ENCODE results near the gene MAP1B.

Gene MAP1B

GRCh38 chr5:72125941-72126620, 18.8 kb downstream of the MAP1B start:
- Histone ChIP-seq H2AFZ (ENCODE audit: low read length) (no peak overlapping the region), H3K9me2 (replicated peaks; ENCODE audit: insufficient read depth, low read length) (no peaks in the 10 kb centered on the region), H4K20me1 (ENCODE audit: insufficient read depth, low read length) (no peaks in the 10 kb centered on the region), H3F3A (ENCODE audit: insufficient read depth, low read length) (no peaks in the 10 kb centered on the region), H3K9ac (ENCODE audit: low read length) (no peak overlapping the region), H3K4me3 (ENCODE audit: low read length) (no peak overlapping the region), H3K79me2 (ENCODE audit: low read length) (no peaks in the 10 kb centered on the region), H3K4me2 (ENCODE audit: low read depth, low read length) (no peak overlapping the region), H3K9me3 (replicated peaks; ENCODE audit: insufficient read depth, low read length) (no peaks in the 10 kb centered on the region), H3K4me1 (ENCODE audit: low read length) (no peaks in the 10 kb centered on the region), H3K36me3 (replicated peaks; ENCODE audit: insufficient read depth, low read length) (no peaks in the 10 kb centered on the region), H3K27me3 (replicated peaks; ENCODE audit: insufficient read depth, low read length) (no peaks in the 10 kb centered on the region), H3K27ac (ENCODE audit: low read length) (no peak overlapping the region)
- TF ChIP-seq CTCF (IDR thresholded peaks at IDR 0.05; ENCODE audit: low read length) (no peak), EZH2 (optimal IDR thresholded peaks at IDR 0.05; ENCODE audit: low read depth, low read length) (no peak), EZH2phosphoT487 (IDR thresholded peaks at IDR 0.05; ENCODE audit: low read length) (no peak)
- no peak for DNase-seq

DNA sequence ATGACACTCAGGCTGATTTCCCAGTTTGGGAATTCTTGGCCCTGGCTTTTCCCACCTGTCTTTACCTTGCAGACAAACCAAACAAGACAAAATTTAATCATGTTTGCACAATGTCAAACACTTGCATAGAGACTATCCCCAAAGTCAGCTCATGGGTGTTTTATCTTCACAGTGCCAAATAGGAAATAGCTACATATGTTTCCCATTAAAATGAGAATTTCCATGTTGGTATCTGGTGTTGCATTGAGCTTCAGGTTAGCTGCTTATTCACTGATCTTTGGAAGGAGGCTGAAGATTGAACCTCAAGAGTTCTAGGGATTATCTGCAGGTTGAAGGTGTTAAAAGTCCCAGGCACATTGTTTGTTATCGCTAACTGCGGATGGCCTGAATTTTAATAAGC, 19.5 kb downstream of the MAP1B start:
- H3K4me2 ChIP-seq (ENCODE audit: low read depth, low read length): no peak overlapping the region
- no peaks in the 10 kb centered on the region for H3F3A ChIP-seq (ENCODE audit: insufficient read depth, low read length)
- H2AFZ ChIP-seq (ENCODE audit: low read length): no peak overlapping the region
- H3K4me1 ChIP-seq (ENCODE audit: low read length): no peaks in the 10 kb centered on the region
- H3K27me3 ChIP-seq (replicated peaks; ENCODE audit: insufficient read depth, low read length): no peaks in the 10 kb centered on the region
- H3K4me3 ChIP-seq (ENCODE audit: low read length): no peak overlapping the region
- TF ChIP-seq CTCF (IDR thresholded peaks at IDR 0.05; ENCODE audit: low read length) (no peak), EZH2 (optimal IDR thresholded peaks at IDR 0.05; ENCODE audit: low read depth, low read length) (no peak), EZH2phosphoT487 (IDR thresholded peaks at IDR 0.05; ENCODE audit: low read length) (no peak)
- H3K9ac ChIP-seq (ENCODE audit: low read length): no peak overlapping the region
- no peaks in the 10 kb centered on the region for H3K36me3 ChIP-seq (replicated peaks; ENCODE audit: insufficient read depth, low read length)
- H3K9me2 ChIP-seq (replicated peaks; ENCODE audit: insufficient read depth, low read length): no peaks in the 10 kb centered on the region
- H4K20me1 ChIP-seq (ENCODE audit: insufficient read depth, low read length): no peaks in the 10 kb centered on the region
- no peaks in the 10 kb centered on the region for H3K79me2 ChIP-seq (ENCODE audit: low read length)
- DNase-seq: no peak
- no peak overlapping the region for H3K27ac ChIP-seq (ENCODE audit: low read length)
- no peaks in the 10 kb centered on the region for H3K9me3 ChIP-seq (replicated peaks; ENCODE audit: insufficient read depth, low read length)

DNA sequence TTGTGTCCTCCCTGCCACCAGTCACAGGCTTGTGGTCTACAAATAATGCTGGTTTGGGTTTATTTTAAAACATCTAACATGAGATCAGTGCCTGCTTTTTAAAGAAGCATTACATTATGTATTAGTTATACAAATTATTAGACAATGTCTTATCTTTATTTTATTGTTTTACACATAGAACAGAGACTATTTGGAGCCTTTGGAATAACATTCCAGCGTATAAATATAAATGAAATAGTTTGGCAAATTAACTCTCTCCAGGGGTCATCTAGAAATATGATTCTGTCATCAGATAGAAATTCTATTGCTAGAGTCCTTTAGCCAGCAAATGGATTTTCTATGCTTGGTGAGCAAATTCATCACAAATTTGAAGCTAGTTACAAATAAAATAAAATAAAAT, 22.4 kb downstream of the MAP1B start:
- no peaks in the 10 kb centered on the region for H3K79me2 ChIP-seq (ENCODE audit: low read length)
- no peak overlapping the region for H3K27ac ChIP-seq (ENCODE audit: low read length)
- H3F3A ChIP-seq (ENCODE audit: insufficient read depth, low read length): no peaks in the 10 kb centered on the region
- H2AFZ ChIP-seq (ENCODE audit: low read length): no peak overlapping the region
- no peaks in the 10 kb centered on the region for H3K9me3 ChIP-seq (replicated peaks; ENCODE audit: insufficient read depth, low read length)
- no peak overlapping the region for H3K9ac ChIP-seq (ENCODE audit: low read length)
- no peaks in the 10 kb centered on the region for H4K20me1 ChIP-seq (ENCODE audit: insufficient read depth, low read length)
- H3K4me1 ChIP-seq (ENCODE audit: low read length): no peaks in the 10 kb centered on the region
- H3K4me3 ChIP-seq (ENCODE audit: low read length): no peak overlapping the region
- H3K27me3 ChIP-seq (replicated peaks; ENCODE audit: insufficient read depth, low read length): no peaks in the 10 kb centered on the region
- DNase-seq: no peak
- H3K4me2 ChIP-seq (ENCODE audit: low read depth, low read length): no peak overlapping the region
- H3K36me3 ChIP-seq (replicated peaks; ENCODE audit: insufficient read depth, low read length): no peaks in the 10 kb centered on the region
- TF ChIP-seq CTCF (IDR thresholded peaks at IDR 0.05; ENCODE audit: low read length) (no peak), EZH2phosphoT487 (IDR thresholded peaks at IDR 0.05; ENCODE audit: low read length) (no peak), EZH2 (optimal IDR thresholded peaks at IDR 0.05; ENCODE audit: low read depth, low read length) (no peak)
- no peaks in the 10 kb centered on the region for H3K9me2 ChIP-seq (replicated peaks; ENCODE audit: insufficient read depth, low read length)

Measured in MM.1S (cell line).